ENCODE data around the gene BBS1.

DNA sequence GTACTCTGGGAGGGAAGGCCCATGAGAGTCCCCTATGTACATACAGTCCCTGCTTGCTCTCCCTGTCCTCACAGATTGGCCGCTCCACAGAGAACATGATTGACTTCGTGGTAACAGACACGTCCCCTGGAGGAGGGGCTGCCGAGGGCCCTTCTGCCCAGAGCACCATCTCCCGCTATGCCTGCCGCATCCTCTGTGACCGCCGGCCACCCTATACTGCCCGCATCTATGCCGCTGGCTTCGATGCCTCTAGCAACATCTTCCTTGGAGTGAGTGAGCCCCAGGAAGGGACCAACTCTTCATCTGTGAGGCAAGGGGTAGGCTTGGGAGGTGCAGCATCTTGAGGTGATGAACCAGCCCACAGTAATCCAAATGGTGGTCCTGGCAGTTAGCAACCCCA is 37.3 kb upstream of the BBS1 start:
- TF ChIP-seq SIN3A (IDR thresholded peaks at IDR 0.05; ENCODE audit: borderline replicate concordance, insufficient read depth, low read length) (no peak), POLR2AphosphoS5 (IDR thresholded peaks at IDR 0.05; ENCODE audit: low read depth, low read length) (no peak), TAF1 (IDR thresholded peaks at IDR 0.05; ENCODE audit: borderline replicate concordance, insufficient read depth, low read length) (no peak)
- TF ChIP-seq, protein P1, sequence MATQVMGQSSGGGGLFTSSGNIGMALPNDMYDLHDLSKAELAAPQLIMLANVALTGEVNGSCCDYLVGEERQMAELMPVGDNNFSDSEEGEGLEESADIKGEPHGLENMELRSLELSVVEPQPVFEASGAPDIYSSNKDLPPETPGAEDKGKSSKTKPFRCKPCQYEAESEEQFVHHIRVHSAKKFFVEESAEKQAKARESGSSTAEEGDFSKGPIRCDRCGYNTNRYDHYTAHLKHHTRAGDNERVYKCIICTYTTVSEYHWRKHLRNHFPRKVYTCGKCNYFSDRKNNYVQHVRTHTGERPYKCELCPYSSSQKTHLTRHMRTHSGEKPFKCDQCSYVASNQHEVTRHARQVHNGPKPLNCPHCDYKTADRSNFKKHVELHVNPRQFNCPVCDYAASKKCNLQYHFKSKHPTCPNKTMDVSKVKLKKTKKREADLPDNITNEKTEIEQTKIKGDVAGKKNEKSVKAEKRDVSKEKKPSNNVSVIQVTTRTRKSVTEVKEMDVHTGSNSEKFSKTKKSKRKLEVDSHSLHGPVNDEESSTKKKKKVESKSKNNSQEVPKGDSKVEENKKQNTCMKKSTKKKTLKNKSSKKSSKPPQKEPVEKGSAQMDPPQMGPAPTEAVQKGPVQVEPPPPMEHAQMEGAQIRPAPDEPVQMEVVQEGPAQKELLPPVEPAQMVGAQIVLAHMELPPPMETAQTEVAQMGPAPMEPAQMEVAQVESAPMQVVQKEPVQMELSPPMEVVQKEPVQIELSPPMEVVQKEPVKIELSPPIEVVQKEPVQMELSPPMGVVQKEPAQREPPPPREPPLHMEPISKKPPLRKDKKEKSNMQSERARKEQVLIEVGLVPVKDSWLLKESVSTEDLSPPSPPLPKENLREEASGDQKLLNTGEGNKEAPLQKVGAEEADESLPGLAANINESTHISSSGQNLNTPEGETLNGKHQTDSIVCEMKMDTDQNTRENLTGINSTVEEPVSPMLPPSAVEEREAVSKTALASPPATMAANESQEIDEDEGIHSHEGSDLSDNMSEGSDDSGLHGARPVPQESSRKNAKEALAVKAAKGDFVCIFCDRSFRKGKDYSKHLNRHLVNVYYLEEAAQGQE (IDR thresholded peaks at IDR 0.05; ENCODE audit: insufficient read depth in 1 of 2, low read depth in 2 of 2, low read length in 2 of 2) = no peak
